ENCODE results near the gene RNF212.

DNA sequence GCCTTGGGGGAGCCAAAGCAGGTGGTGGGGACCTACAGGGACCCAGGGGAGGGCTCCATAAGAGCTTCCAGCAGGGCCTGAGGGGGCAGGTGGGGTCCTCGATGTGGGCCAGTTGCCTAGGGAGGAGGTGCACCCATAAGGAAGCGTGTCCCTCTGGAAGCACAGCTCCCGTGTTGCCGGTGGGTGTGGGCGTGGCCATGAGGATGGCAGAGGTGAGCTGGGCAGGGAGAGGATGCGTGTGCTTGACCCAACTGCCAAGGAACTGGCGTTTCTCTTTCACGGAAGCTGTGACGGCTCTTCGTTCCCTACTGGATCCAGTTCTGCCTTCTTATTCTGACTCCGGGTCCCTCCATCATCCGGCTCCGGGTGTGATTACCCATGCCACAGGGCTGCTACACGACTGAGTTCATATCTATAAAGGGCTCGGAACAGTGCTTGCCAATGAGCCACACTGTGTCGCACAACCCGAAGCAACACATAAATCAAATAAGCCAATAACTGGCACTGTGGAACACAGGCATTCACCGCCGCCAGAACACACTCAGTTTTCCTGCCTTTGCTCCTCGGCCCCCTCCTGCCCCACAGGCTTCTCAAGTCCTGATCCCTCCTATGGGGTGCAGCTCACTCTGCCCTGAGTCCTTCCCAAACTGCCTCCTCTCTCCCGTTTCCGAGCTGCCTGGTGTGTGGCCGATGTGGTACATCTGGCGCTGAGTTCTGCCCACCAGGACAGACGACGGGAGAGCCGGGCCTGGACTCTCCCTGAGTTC is 35.5 kb downstream of the RNF212 start:
- TF ChIP-seq TAF1 (IDR thresholded peaks at IDR 0.05; ENCODE audit: low read depth, low read length) (no peak), POLR2A (IDR thresholded peaks at IDR 0.05; ENCODE audit: low read depth, low read length) (no peak), POLR2AphosphoS5 (IDR thresholded peaks at IDR 0.05; ENCODE audit: low read depth, low read length) (no peak), SPI1 (IDR thresholded peaks at IDR 0.05; ENCODE audit: low read depth, low read length) (no peak), PAX5 (IDR thresholded peaks at IDR 0.05; ENCODE audit: insufficient read depth, low read length, severe bottlenecking) (no peak)

Data from GM12891 (cell line).